Thymus (tissue), 14 donors: ENCODE data around the gene UBE2V1. TPM values are rescaled to one million over a fixed set of nuclear protein-coding genes. Genes with fewer than 3 reads are reported as not detected.
"Not testable (repeated sequence)": the region's sequence is repeated elsewhere in the genome, so short reads cannot be mapped to it uniquely, and the experiment has no call there.

Experiments
- DNase-seq, 9 donors: peaks; one replicate each; pipeline ENCODE4 v3.0.0-alpha.2; 2013; ENCODE audit warnings: low spot score in 9 of 9, low read depth in 6 of 9, missing footprints in 1 of 9
- H3K27ac ChIP-seq, 2 donors: one replicate each; pipeline ENCODE4 v1.5.1; 2013; ENCODE audit warnings: control low read depth in 1 of 2, low read depth in 1 of 2, low read length in 1 of 2, mild to moderate bottlenecking in 1 of 2, moderate library complexity in 1 of 2
- H3K27me3 ChIP-seq, 2 donors: one replicate each; pipeline ENCODE4 v1.5.1; 2013; ENCODE audit warnings: low read length in 1 of 2; ENCODE audit not compliant: control insufficient read depth in 2 of 2, insufficient read depth in 1 of 2
- H3K36me3 ChIP-seq, 2 donors: one replicate each; pipeline ENCODE4 v1.5.1; 2013; ENCODE audit warnings: low read length in 1 of 2, mild to moderate bottlenecking in 1 of 2, moderate library complexity in 1 of 2; ENCODE audit not compliant: control insufficient read depth in 2 of 2, insufficient read depth in 2 of 2
- H3K4me1 ChIP-seq, 2 donors: one replicate each; pipeline ENCODE4 v1.5.1; 2013; ENCODE audit warnings: low read length in 2 of 2; ENCODE audit not compliant: control insufficient read depth in 2 of 2, insufficient read depth in 2 of 2
- H3K4me3 ChIP-seq, 2 donors: one replicate each; pipeline ENCODE4 v1.5.1; 2013; ENCODE audit warnings: low read length in 2 of 2, control low read depth in 1 of 2, mild to moderate bottlenecking in 1 of 2
- H3K9me3 ChIP-seq, 2 donors: one replicate each; pipeline ENCODE4 v1.5.1; 2013; ENCODE audit warnings: low read length in 1 of 2, mild to moderate bottlenecking in 1 of 2; ENCODE audit not compliant: control insufficient read depth in 2 of 2, insufficient read depth in 1 of 2
- WGBS: extraction: QIAGEN DNeasy Blood & Tissue Kit; methylation state at CpG from one replicate; pipeline ENCODE4 v1.1.7; 2013; 5-methylcytosine and 5-hydroxymethylcytosine counted together
- long read RNA-seq, 10 donors: transcript quantifications; one replicate each; lab custom pipeline, GENCODE V29; 2026
- polyA plus RNA-seq: library from polyadenylated mRNA; stranded (reverse); fragments of 200-250 nt; gene quantifications from one replicate; pipeline ENCODE4 v1.2.3, GENCODE V29; 2013
- total RNA-seq: library from RNA; stranded (reverse); fragments of 120-200 nt; gene quantifications from one replicate; pipeline ENCODE4 v1.2.4, GENCODE V29; 2013
- donor health status: healthy.

Gene UBE2V1
- 33.8 TPM for total RNA-seq
- 81.3 TPM for polyA plus RNA-seq
- long read RNA-seq, donor 1, partial matches to known transcripts, result 0 of 5 reads
- long read RNA-seq, donor 1, other reads (novel, unspliced or antisense), result 0 of 5 reads
- long read RNA-seq, donor 2, transcript UBE2V1-211 (3 exons, 566 nt), result minor isoform, 8 of 139 reads
- long read RNA-seq, donor 2, transcript UBE2V1-203 (4 exons, 2,133 nt), result major isoform, 104 of 139 reads
- long read RNA-seq, donor 2, transcript UBE2V1-205 (3 exons, 1,983 nt), result minor isoform, 10 of 139 reads
- long read RNA-seq, donor 2, partial matches to known transcripts, result 14 of 139 reads
- long read RNA-seq, donor 2, other reads (novel, unspliced or antisense), result 0 of 139 reads
- long read RNA-seq, donor 3, transcript UBE2V1-205 (3 exons, 1,983 nt), result minor isoform, 5 of 62 reads
- long read RNA-seq, donor 3, transcript UBE2V1-203 (4 exons, 2,133 nt), result major isoform, 47 of 62 reads
- long read RNA-seq, donor 3, partial matches to known transcripts, result 6 of 62 reads
- long read RNA-seq, donor 3, other reads (novel, unspliced or antisense), result 0 of 62 reads
- long read RNA-seq, donor 4, transcript UBE2V1-203 (4 exons, 2,133 nt), result major isoform, 24 of 29 reads
- long read RNA-seq, donor 4, partial matches to known transcripts, result 0 of 29 reads
- long read RNA-seq, donor 4, other reads (novel, unspliced or antisense), result 0 of 29 reads
- long read RNA-seq, donor 5, transcript UBE2V1-211 (3 exons, 566 nt), result minor isoform, 22 of 173 reads
- long read RNA-seq, donor 5, transcript UBE2V1-205 (3 exons, 1,983 nt), result minor isoform, 7 of 173 reads
- long read RNA-seq, donor 5, transcript UBE2V1-203 (4 exons, 2,133 nt), result major isoform, 56 of 173 reads
- long read RNA-seq, donor 5, partial matches to known transcripts, result 86 of 173 reads
- long read RNA-seq, donor 5, other reads (novel, unspliced or antisense), result 0 of 173 reads
- long read RNA-seq, donor 6, transcript UBE2V1-203 (4 exons, 2,133 nt), result major isoform, 50 of 63 reads
- long read RNA-seq, donor 6, partial matches to known transcripts, result 5 of 63 reads
- long read RNA-seq, donor 6, other reads (novel, unspliced or antisense), result 0 of 63 reads
- long read RNA-seq, donor 7, transcript UBE2V1-203 (4 exons, 2,133 nt), result major isoform, 46 of 62 reads
- long read RNA-seq, donor 7, partial matches to known transcripts, result 9 of 62 reads
- long read RNA-seq, donor 7, other reads (novel, unspliced or antisense), result 0 of 62 reads
- long read RNA-seq, donor 8, transcript UBE2V1-203 (4 exons, 2,133 nt), result major isoform, 25 of 30 reads
- long read RNA-seq, donor 8, partial matches to known transcripts, result 0 of 30 reads
- long read RNA-seq, donor 8, other reads (novel, unspliced or antisense), result 0 of 30 reads
- long read RNA-seq, donor 9, transcript UBE2V1-203 (4 exons, 2,133 nt), result major isoform, 29 of 35 reads
- long read RNA-seq, donor 9, partial matches to known transcripts, result 0 of 35 reads
- long read RNA-seq, donor 9, other reads (novel, unspliced or antisense), result 0 of 35 reads
- long read RNA-seq, donor 10, transcript UBE2V1-203 (4 exons, 2,133 nt), result major isoform, 41 of 49 reads
- long read RNA-seq, donor 10, partial matches to known transcripts, result 0 of 49 reads
- long read RNA-seq, donor 10, other reads (novel, unspliced or antisense), result 0 of 49 reads

- H3K4me1 ChIP-seq, result peaks cover 37 to 51% of the 10 kb centered on the region in 2 donors
- H3K4me3 ChIP-seq, result peak within 1 kb of the TSS; percentile 79 to 94
- DNase-seq, result peak; percentile 48 to 94 (median 85)
- under 1% methylated on average over 70 of the region's 70 CpGs for WGBS
- no peaks in the 10 kb centered on the region for H3K9me3 ChIP-seq
- peaks cover 6 to 11% of the 10 kb centered on the region in 2 donors for H3K36me3 ChIP-seq
- no peaks in the 10 kb centered on the region for H3K27me3 ChIP-seq
- H3K27ac ChIP-seq, result peak within 1 kb of the TSS; percentile 96 to 99
Measured at GRCh38 chr20:50112512-50113419, at the start of gene UBE2V1. UBE2V1 (minus strand) TSS chr20:50113150; CDS start chr20:50113128, 22 bp downstream.

DNA sequence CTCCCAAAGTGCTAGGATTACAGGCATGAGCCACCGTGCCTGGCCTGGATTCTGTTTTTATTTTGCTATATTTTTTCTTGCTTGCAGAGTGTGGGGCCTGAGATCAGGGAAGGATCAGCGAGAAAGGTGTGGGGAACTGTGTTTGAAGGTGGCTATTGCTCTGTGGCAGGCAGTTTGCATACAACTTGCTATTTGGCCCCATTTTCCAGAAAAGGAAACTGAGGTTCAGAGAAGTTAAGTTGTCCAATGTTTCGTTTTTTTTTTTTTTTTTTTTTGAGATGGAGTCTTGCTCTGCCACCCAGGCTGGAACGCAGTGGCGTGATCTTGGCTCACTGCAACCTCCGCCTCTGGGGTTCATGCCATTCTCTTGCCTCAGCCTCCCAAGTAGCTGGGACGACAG, 48.5 kb upstream of the UBE2V1 start:
- H3K4me3 ChIP-seq, H3K36me3 ChIP-seq, H3K27me3 ChIP-seq, H3K4me1 ChIP-seq, DNase-seq, H3K9me3 ChIP-seq, H3K27ac ChIP-seq: not testable (repeated sequence)
- 83% methylated on average over 7 of the region's 7 CpGs for WGBS

DNA sequence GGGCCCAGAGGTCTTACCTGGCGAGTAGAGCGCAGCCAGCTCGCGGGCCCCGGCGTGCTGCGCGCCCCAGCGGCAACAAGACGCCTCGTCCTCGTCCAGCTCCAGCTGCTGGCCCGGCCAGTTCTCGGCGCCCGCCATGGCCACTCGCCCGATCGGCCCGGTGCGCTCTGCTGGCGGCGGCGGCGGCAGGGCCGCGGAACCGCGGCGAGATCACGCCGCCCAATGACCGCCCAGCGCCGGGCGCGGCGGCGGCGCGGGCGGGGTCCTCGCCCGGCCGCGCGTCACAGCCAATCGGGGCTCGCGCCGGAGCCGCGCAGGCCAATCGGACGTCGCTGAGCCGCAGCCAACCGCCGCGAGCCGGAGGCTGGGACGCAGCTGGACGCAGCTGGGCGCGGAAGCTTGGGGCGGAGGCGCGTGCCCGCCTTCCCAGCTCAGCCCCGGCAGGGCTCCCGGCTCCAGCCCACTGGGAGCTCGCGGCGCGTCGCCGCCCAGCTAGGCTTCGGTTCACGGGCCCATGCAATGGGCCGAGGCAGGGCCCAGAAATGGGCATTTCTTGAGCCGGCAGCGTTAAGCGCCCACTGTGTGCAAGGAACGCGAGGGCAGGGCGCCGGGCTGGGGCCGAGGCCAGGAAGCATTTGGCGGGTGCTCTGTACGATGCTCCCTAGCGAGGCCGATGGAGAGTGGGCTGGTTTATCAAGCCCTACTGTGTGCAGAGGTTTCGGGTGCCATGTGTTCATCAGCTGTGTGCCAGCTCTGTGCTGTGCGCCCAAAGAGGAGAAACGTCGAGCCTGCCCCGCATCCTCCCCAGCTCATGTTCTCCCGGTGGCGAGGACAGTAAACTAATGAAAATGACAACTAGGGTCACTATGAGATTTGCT, 40.8 kb upstream of the UBE2V1 start, which contains the start of gene PEDS1:
Gene PEDS1, minus strand, starts transcription at position 224 of the 878 bp plus-strand sequence. Its CDS starts 86 bp downstream, at position 138.
- DNase-seq, result peak; percentile 55 to 89 (median 76)
- no peaks in the 10 kb centered on the region for H3K27me3 ChIP-seq
- peaks cover 10 to 11% of the 10 kb centered on the region in 2 donors for H3K36me3 ChIP-seq
- WGBS, result 4% methylated on average over 99 of the region's 99 CpGs
- H3K4me1 ChIP-seq, result peaks cover 16 to 27% of the 10 kb centered on the region in 2 donors
- H3K9me3 ChIP-seq, result no peaks in the 10 kb centered on the region
- H3K27ac ChIP-seq, result peak within 1 kb of the TSS; percentile 68 to 90
- H3K4me3 ChIP-seq, result peak within 1 kb of the TSS; percentile 75 to 92

- Histone ChIP-seq H3K9me3 (no peaks in the 10 kb centered on the region), H3K27ac (peak overlapping the region; percentile 50 to 85), H3K4me1 (peaks cover 16 to 27% of the 10 kb centered on the region in 2 donors), H3K27me3 (no peaks in the 10 kb centered on the region), H3K4me3 (peak overlapping the region; percentile 75 to 92), H3K36me3 (peaks cover 16 to 17% of the 10 kb centered on the region in 2 donors)
- DNase-seq, result no peak
- WGBS, result under 1% methylated on average over 18 of the region's 18 CpGs
Measured at GRCh38 chr20:50153153-50153499, 40.2 kb upstream of the UBE2V1 start.

GRCh38 chr20:50152394-50153152, 39.6 kb upstream of the UBE2V1 start:
- 59% methylated on average over 4 of the region's 4 CpGs for WGBS
- no peaks in the 10 kb centered on the region for H3K9me3 ChIP-seq
- H3K27ac ChIP-seq, result peak overlapping the region; percentile 50 to 85
- DNase-seq, result peak in 1 of 9 donors; percentile 15
- peak overlapping the region; percentile 75 to 92 for H3K4me3 ChIP-seq
- no peaks in the 10 kb centered on the region for H3K27me3 ChIP-seq
- peaks cover 16 to 29% of the 10 kb centered on the region in 2 donors for H3K4me1 ChIP-seq
- H3K36me3 ChIP-seq, result peaks cover 18% of the 10 kb centered on the region in 2 donors

GRCh38 chr20:50151034-50151743, 38.2 kb upstream of the UBE2V1 start:
- peak overlapping the region in 1 of 2 donors; percentile 43 for H3K27ac ChIP-seq
- no peaks in the 10 kb centered on the region for H3K27me3 ChIP-seq
- DNase-seq, result no peak
- H3K4me1 ChIP-seq, result peaks cover 26 to 43% of the 10 kb centered on the region in 2 donors
- peaks cover 18 to 21% of the 10 kb centered on the region in 2 donors for H3K36me3 ChIP-seq
- WGBS, result 86% methylated on average over 10 of the region's 10 CpGs
- H3K9me3 ChIP-seq, result no peaks in the 10 kb centered on the region
- H3K4me3 ChIP-seq, result no peak overlapping the region
